Thyroid gland (tissue), 4 donors: Measurements from ENCODE around the gene HINT3. TPM values are rescaled to one million over a fixed set of nuclear protein-coding genes. Genes with fewer than 3 reads are reported as not detected.

Experiments
- DNase-seq, 2 donors: peaks; one replicate each; pipeline ENCODE4 v3.0.0-alpha.2; 2019
- H3K27ac ChIP-seq, 3 donors: fragments of 200-600 bp; sonication (generic); 1 replicate in 2 of 3; 2 replicates in 1 of 3; pipeline ENCODE4 v1.5.1; 2016 to 2019; ENCODE audit warnings: mild to moderate bottlenecking in 1 of 3, moderate library complexity in 1 of 3
- H3K27me3 ChIP-seq: fragments of 200-600 bp; sonication (generic); one replicate; pipeline ENCODE4 v1.5.1; 2019
- H3K36me3 ChIP-seq, 2 donors: fragments of 200-600 bp; sonication (generic); one replicate each; pipeline ENCODE4 v1.5.1; 2016 to 2019
- H3K4me1 ChIP-seq, 2 donors: fragments of 200-600 bp; sonication (generic); one replicate each; pipeline ENCODE4 v1.5.1; 2017 to 2019
- H3K4me3 ChIP-seq, 3 donors: fragments of 200-600 bp; sonication (generic); replicated peaks in 1 of 3; 1 replicate in 2 of 3; 2 replicates in 1 of 3; pipeline ENCODE4 v1.5.1; 2016; ENCODE audit warnings: mild to moderate bottlenecking in 1 of 3
- H3K9me3 ChIP-seq: fragments of 200-600 bp; sonication (generic); one replicate; pipeline ENCODE4 v1.5.1; 2017
- CTCF ChIP-seq, 6 experiments: fragments of 200-600 bp in 3 of 6; fragments of 450-650 bp in 3 of 6; sonication (generic) in 3 of 6; IDR thresholded peaks; one replicate each; pipeline ENCODE4 v1.5.1; 2016 to 2019; ENCODE audit warnings: antibody characterized with exemption in 6 of 6, mild to moderate bottlenecking in 2 of 6, inconsistent platforms in 1 of 6, moderate library complexity in 1 of 6
- POLR2A ChIP-seq, 2 donors: fragments of 450-650 bp; IDR thresholded peaks; one replicate each; pipeline ENCODE4 v1.6.1; 2017; ENCODE audit warnings: antibody characterized with exemption in 2 of 2, mild to moderate bottlenecking in 2 of 2, moderate library complexity in 1 of 2
- WGBS, 2 donors: methylation state at CpG; one replicate each; pipeline ENCODE4 v1.1.5; 2017; 5-methylcytosine and 5-hydroxymethylcytosine counted together
- intact Hi-C: fragments of 100-400 bp; cut with DNase I; formaldehyde crosslinking; loops from one replicate; pipeline ENCODE4 v1.15.1; 2023
- total RNA-seq, 4 donors: library from RNA; depleted of rRNA; stranded (reverse); fragments of >200 nt; gene quantifications; one replicate each; pipeline ENCODE4 v1.2.3, GENCODE V29; 2016

Gene HINT3
- total RNA-seq, 4 donors from 2014 or later = 21.5 to 32.5 (median 26.3) TPM

- DNase-seq = no peak
- intact Hi-C loops = no loop called here
- H3K4me1 ChIP-seq = peaks cover 10 to 15% of the 10 kb centered on the region in 2 donors
- H3K36me3 ChIP-seq = no peaks in the 10 kb centered on the region
- WGBS, 2 donors = 78 to 80% methylated on average over 2 of the region's 2 CpGs
- no peaks in the 10 kb centered on the region for H3K27me3 ChIP-seq
- H3K9me3 ChIP-seq = no peaks in the 10 kb centered on the region
- no peak for TF ChIP-seq CTCF (IDR thresholded peaks at IDR 0.05)
- no peak for TF ChIP-seq POLR2A (IDR thresholded peaks at IDR 0.05)
- no peak overlapping the region for H3K27ac ChIP-seq
- H3K4me3 ChIP-seq = no peak overlapping the region
These were observed 16.8 kb upstream of the HINT3 start for GRCh38 chr6:125939791-125940190.

- Histone ChIP-seq H3K27ac (no peak overlapping the region), H3K36me3 (no peaks in the 10 kb centered on the region), H3K4me1 (peaks cover 15 to 21% of the 10 kb centered on the region in 2 donors), H3K27me3 (no peaks in the 10 kb centered on the region), H3K9me3 (no peaks in the 10 kb centered on the region), H3K4me3 (no peak overlapping the region)
- DNase-seq = no peak
- intact Hi-C loops = no loop called here
- WGBS, 2 donors = 59 to 63% methylated on average over 5 of the region's 5 CpGs
- TF ChIP-seq POLR2A (IDR thresholded peaks at IDR 0.05) (no peak), CTCF (IDR thresholded peaks at IDR 0.05) (no peak)
These were observed 16.1 kb upstream of the HINT3 start for GRCh38 chr6:125940247-125941041.

DNA sequence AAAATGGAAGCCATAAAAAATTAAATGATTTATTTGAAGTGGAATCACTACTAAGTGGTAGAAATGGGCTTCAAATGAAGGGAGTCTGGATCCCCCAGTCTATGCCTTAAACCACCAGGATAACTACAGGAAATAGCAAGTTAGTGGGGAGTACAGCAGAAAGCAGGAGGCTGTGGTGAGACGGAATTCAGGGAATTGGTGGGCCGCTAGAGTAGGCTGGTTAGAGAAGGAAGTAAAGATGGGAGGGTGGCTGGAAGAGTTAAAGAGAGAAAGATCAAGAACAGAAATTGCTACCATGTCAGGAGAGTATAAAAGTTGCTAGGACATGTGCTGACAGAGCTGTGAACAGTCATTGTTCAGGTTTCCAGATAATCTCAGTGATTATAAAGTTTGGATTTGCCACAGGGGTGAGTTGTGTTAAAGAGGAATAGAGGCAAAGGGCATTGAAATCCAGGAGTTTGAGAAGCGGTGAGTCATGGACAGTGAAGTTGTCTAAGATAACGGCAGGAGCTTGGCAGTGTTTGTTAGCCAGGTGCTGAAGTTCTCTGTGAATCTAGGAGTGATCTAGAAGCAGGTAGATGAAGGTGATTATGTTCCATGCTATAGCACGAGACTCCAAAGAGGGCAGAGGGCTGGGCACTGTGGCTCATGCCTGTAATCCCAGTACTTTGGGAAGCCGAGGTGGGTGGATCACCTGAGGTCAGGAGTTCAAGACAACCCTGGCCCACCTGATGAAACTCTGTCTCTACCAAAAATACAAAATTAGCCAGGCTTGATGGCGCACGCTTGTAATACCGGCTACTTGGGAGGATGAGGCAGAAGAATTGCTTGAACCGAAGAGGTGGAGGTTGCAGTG is 13.7 kb upstream of the HINT3 start:
- H3K4me3 ChIP-seq = no peak overlapping the region
- H3K9me3 ChIP-seq = no peaks in the 10 kb centered on the region
- no peaks in the 10 kb centered on the region for H3K27me3 ChIP-seq
- 89 to 91% methylated on average over 10 of the region's 10 CpGs for WGBS, 2 donors
- no peak for DNase-seq
- intact Hi-C loops = no loop called here
- H3K27ac ChIP-seq = peak overlapping the region in 1 of 3 donors; percentile 3
- H3K4me1 ChIP-seq = peaks cover 27 to 44% of the 10 kb centered on the region in 2 donors
- TF ChIP-seq POLR2A (IDR thresholded peaks at IDR 0.05) (no peak), CTCF (IDR thresholded peaks at IDR 0.05) (no peak)
- no peaks in the 10 kb centered on the region for H3K36me3 ChIP-seq

- intact Hi-C loops = no loop called here
- 85 to 91% methylated on average over 4 of the region's 4 CpGs for WGBS, 2 donors
These were observed 12.8 kb upstream of the HINT3 start for GRCh38 chr6:125943528-125944433.

GRCh38 chr6:125944434-125944816 is 12.1 kb upstream of the HINT3 start:
- intact Hi-C loops = no loop called here

More at GRCh38 chr6:125943528-125944433, 12.8 kb upstream of the HINT3 start:
- Histone ChIP-seq H3K36me3 (no peaks in the 10 kb centered on the region), H3K4me3 (no peak overlapping the region), H3K9me3 (no peaks in the 10 kb centered on the region), H3K4me1 (peaks cover 27 to 47% of the 10 kb centered on the region in 2 donors), H3K27ac (peak overlapping the region in 2 of 3 donors; percentile 69 to 85), H3K27me3 (no peaks in the 10 kb centered on the region)
- no peak for DNase-seq
- no peak for TF ChIP-seq POLR2A (IDR thresholded peaks at IDR 0.05)

More at GRCh38 chr6:125944434-125944816, 12.1 kb upstream of the HINT3 start:
- H3K9me3 ChIP-seq = no peaks in the 10 kb centered on the region
- peaks cover 27 to 47% of the 10 kb centered on the region in 2 donors for H3K4me1 ChIP-seq
- DNase-seq = peak; percentile 75 to 86
- H3K27me3 ChIP-seq = no peaks in the 10 kb centered on the region
- no peaks in the 10 kb centered on the region for H3K36me3 ChIP-seq
- peak overlapping the region in 2 of 3 donors; percentile 69 to 85 for H3K27ac ChIP-seq
- H3K4me3 ChIP-seq = no peak overlapping the region
- 5 to 6% methylated on average over 5 of the region's 5 CpGs for WGBS, 2 donors
- TF ChIP-seq POLR2A (IDR thresholded peaks at IDR 0.05) = no peak
- no peak for TF ChIP-seq CTCF (IDR thresholded peaks at IDR 0.05)
